WTC11 (cell line): ENCODE data around the gene ZNF804A.

Source experiments
- FOXJ3 ChIP-seq: sonication (generic); formaldehyde crosslinking; IDR thresholded peaks from 2 replicates; pipeline ENCODE4 v1.9.0; 2021; ENCODE audit warnings: missing genetic modification reagents, mild to moderate bottlenecking, borderline replicate concordance
- JUN ChIP-seq: sonication (generic); formaldehyde crosslinking; IDR thresholded peaks from 2 replicates; pipeline ENCODE4 v1.8.0; 2023; ENCODE audit warnings: mild to moderate bottlenecking, missing genetic modification reagents
- NR3C1 ChIP-seq: sonication (generic); formaldehyde crosslinking; conservative IDR thresholded peaks from 2 replicates; pipeline ENCODE4 v1.8.1; 2023; ENCODE audit warnings: low read depth, mild to moderate bottlenecking, missing genetic modification reagents
- SP1 ChIP-seq: sonication (generic); formaldehyde crosslinking; conservative IDR thresholded peaks from 2 replicates; pipeline ENCODE4 v1.8.1; 2022; ENCODE audit warnings: missing genetic modification reagents
- ZBTB21 ChIP-seq: sonication (generic); formaldehyde crosslinking; IDR thresholded peaks from 2 replicates; pipeline ENCODE4 v1.8.1; 2023; ENCODE audit warnings: mild to moderate bottlenecking, missing genetic modification reagents, borderline replicate concordance
- TF ChIP-seq, protein P1 (sequence below): fragments of 200-600 bp; IDR thresholded peaks from 2 replicates; pipeline ENCODE4 v1.8.0; 2022; ENCODE audit warnings: antibody characterized with exemption
- TF ChIP-seq, protein P2 (sequence below): sonication (generic); formaldehyde crosslinking; IDR thresholded peaks from 2 replicates; pipeline ENCODE4 v1.8.1; 2022; ENCODE audit warnings: low read depth, mild to moderate bottlenecking, moderate library complexity, missing genetic modification reagents, borderline replicate concordance
- TF ChIP-seq, protein P3 (sequence below): sonication (generic); formaldehyde crosslinking; IDR thresholded peaks from 2 replicates; pipeline ENCODE4 v1.8.0; 2022; ENCODE audit warnings: mild to moderate bottlenecking, missing genetic modification reagents
- TF ChIP-seq, protein P4 (sequence below): sonication (generic); formaldehyde crosslinking; IDR thresholded peaks from 2 replicates; pipeline ENCODE4 v1.8.1; 2022; ENCODE audit warnings: mild to moderate bottlenecking, missing genetic modification reagents, moderate library complexity, borderline replicate concordance

DNA sequence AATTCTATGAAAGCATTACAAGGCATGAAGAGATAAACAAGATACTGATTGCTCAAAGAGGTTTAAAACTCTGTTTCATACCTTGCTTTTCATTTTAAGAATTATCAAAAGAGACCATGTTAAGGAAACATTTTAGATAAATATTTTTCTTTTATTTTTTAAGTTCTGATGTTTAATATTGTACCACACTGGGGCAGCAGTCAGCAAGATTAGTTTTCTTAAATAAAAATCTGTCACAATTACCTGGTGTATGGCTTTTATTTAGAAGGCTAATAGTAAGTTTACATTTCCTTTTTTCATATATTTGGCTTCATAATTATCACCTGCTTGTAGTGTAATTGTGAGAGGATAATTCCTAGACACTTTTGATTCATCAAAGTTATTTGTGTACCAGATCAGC is 46.4 kb downstream of the ZNF804A start:
- TF ChIP-seq, protein P1, sequence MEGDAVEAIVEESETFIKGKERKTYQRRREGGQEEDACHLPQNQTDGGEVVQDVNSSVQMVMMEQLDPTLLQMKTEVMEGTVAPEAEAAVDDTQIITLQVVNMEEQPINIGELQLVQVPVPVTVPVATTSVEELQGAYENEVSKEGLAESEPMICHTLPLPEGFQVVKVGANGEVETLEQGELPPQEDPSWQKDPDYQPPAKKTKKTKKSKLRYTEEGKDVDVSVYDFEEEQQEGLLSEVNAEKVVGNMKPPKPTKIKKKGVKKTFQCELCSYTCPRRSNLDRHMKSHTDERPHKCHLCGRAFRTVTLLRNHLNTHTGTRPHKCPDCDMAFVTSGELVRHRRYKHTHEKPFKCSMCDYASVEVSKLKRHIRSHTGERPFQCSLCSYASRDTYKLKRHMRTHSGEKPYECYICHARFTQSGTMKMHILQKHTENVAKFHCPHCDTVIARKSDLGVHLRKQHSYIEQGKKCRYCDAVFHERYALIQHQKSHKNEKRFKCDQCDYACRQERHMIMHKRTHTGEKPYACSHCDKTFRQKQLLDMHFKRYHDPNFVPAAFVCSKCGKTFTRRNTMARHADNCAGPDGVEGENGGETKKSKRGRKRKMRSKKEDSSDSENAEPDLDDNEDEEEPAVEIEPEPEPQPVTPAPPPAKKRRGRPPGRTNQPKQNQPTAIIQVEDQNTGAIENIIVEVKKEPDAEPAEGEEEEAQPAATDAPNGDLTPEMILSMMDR, result no peak
- TF ChIP-seq SP1 (CRISPR knock-in tag) (no peak), ZBTB21 (CRISPR knock-in tag) (no peak), NR3C1 (CRISPR knock-in tag) (no peak), JUN (CRISPR knock-in tag) (no peak), FOXJ3 (CRISPR knock-in tag) (no peak)
- TF ChIP-seq, protein P2, sequence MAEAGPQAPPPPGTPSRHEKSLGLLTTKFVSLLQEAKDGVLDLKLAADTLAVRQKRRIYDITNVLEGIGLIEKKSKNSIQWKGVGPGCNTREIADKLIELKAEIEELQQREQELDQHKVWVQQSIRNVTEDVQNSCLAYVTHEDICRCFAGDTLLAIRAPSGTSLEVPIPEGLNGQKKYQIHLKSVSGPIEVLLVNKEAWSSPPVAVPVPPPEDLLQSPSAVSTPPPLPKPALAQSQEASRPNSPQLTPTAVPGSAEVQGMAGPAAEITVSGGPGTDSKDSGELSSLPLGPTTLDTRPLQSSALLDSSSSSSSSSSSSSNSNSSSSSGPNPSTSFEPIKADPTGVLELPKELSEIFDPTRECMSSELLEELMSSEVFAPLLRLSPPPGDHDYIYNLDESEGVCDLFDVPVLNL (CRISPR knock-in tag), result no peak
- TF ChIP-seq, protein P3, sequence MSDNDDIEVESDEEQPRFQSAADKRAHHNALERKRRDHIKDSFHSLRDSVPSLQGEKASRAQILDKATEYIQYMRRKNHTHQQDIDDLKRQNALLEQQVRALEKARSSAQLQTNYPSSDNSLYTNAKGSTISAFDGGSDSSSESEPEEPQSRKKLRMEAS (CRISPR knock-in tag), result no peak
- TF ChIP-seq, protein P4, sequence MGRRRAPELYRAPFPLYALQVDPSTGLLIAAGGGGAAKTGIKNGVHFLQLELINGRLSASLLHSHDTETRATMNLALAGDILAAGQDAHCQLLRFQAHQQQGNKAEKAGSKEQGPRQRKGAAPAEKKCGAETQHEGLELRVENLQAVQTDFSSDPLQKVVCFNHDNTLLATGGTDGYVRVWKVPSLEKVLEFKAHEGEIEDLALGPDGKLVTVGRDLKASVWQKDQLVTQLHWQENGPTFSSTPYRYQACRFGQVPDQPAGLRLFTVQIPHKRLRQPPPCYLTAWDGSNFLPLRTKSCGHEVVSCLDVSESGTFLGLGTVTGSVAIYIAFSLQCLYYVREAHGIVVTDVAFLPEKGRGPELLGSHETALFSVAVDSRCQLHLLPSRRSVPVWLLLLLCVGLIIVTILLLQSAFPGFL (CRISPR knock-in tag), result no peak
